H9 (cell line): Measurements from ENCODE around the gene ZNF319. TPM values are rescaled to one million over a fixed set of nuclear protein-coding genes. Genes with fewer than 3 reads are reported as not detected.

Experiments
- DNase-seq: peaks from one replicate; pipeline ENCODE4 v3.0.0-alpha.2; 2017
- H2AFZ ChIP-seq: one replicate; pipeline ENCODE4 v1.6.1; 2013; ENCODE audit warnings: mild to moderate bottlenecking, low read length, control low read depth, moderate library complexity
- H2AK5ac ChIP-seq: 2 replicates; pipeline ENCODE4 v1.6.1; 2013; ENCODE audit warnings: low read length, control low read depth, mixed read lengths; ENCODE audit not compliant: insufficient read length
- H2BK120ac ChIP-seq: one replicate; pipeline ENCODE4 v1.6.1; 2013; ENCODE audit warnings: low read depth, mild to moderate bottlenecking, low read length, control low read depth, inconsistent platforms; ENCODE audit not compliant: poor library complexity, severe bottlenecking
- H2BK12ac ChIP-seq: 2 replicates; pipeline ENCODE4 v1.6.1; 2013; ENCODE audit warnings: low read length, control low read depth, mixed read lengths, low read depth; ENCODE audit not compliant: insufficient read length
- H2BK15ac ChIP-seq: 2 replicates; pipeline ENCODE4 v1.6.1; 2013; ENCODE audit warnings: low read depth, low read length, control low read depth
- H2BK20ac ChIP-seq: one replicate; pipeline ENCODE4 v1.6.1; 2013; ENCODE audit warnings: low read depth, mild to moderate bottlenecking, low read length, control low read depth, inconsistent platforms; ENCODE audit not compliant: poor library complexity, severe bottlenecking
- H2BK5ac ChIP-seq: 2 replicates; pipeline ENCODE4 v1.6.1; 2013; ENCODE audit warnings: low read length, control low read depth, mixed read lengths; ENCODE audit not compliant: insufficient read length
- H3K14ac ChIP-seq: 2 replicates; pipeline ENCODE4 v1.6.1; 2013; ENCODE audit warnings: low read length, control low read depth; ENCODE audit not compliant: insufficient read depth
- H3K18ac ChIP-seq: 2 replicates; pipeline ENCODE4 v1.6.1; 2013; ENCODE audit warnings: low read depth, mild to moderate bottlenecking, mixed read lengths, low read length, control low read depth; ENCODE audit not compliant: insufficient read length
- H3K23ac ChIP-seq: 2 replicates; pipeline ENCODE4 v1.6.1; 2013; ENCODE audit warnings: low read length, control low read depth, mixed read lengths, low read depth; ENCODE audit not compliant: insufficient read length
- H3K23me2 ChIP-seq: 2 replicates; pipeline ENCODE4 v1.6.1; 2013; ENCODE audit warnings: low read depth, mild to moderate bottlenecking, mixed read lengths, low read length, control low read depth; ENCODE audit not compliant: insufficient read length, poor library complexity, severe bottlenecking
- H3K27ac ChIP-seq: 2 replicates; pipeline ENCODE4 v1.5.1; 2013; ENCODE audit warnings: low read length, control low read depth, mixed read lengths, low read depth; ENCODE audit not compliant: insufficient read length
- H3K27me3 ChIP-seq: 2 replicates; pipeline ENCODE4 v1.6.1; 2013; ENCODE audit warnings: low read length, control low read depth, inconsistent platforms; ENCODE audit not compliant: insufficient read depth
- H3K4ac ChIP-seq: 2 replicates; pipeline ENCODE4 v1.6.1; 2013; ENCODE audit warnings: low read depth, mild to moderate bottlenecking, control low read depth, inconsistent platforms, low read length, moderate library complexity
- H3K4me1 ChIP-seq: 2 replicates; pipeline ENCODE4 v1.6.1; 2013; ENCODE audit warnings: low read length, control low read depth, inconsistent platforms; ENCODE audit not compliant: insufficient read depth
- H3K4me2 ChIP-seq: 2 replicates; pipeline ENCODE4 v1.6.1; 2013; ENCODE audit warnings: low read length, control low read depth, mixed read lengths; ENCODE audit not compliant: insufficient read length, insufficient read depth
- H3K56ac ChIP-seq: 2 replicates; pipeline ENCODE4 v1.6.1; 2013; ENCODE audit warnings: low read depth, mild to moderate bottlenecking, mixed read lengths, low read length, control low read depth; ENCODE audit not compliant: insufficient read length
- H3K79me1 ChIP-seq: 2 replicates; pipeline ENCODE4 v1.6.1; 2013; ENCODE audit warnings: low read depth, mild to moderate bottlenecking, moderate library complexity, low read length, control low read depth, inconsistent platforms; ENCODE audit not compliant: insufficient read depth, poor library complexity, severe bottlenecking
- H3K79me2 ChIP-seq: 2 replicates; pipeline ENCODE4 v1.6.1; 2013; ENCODE audit warnings: low read length, control low read depth, inconsistent platforms; ENCODE audit not compliant: insufficient read depth
- H3K9ac ChIP-seq: 2 replicates; pipeline ENCODE4 v1.6.1; 2013; ENCODE audit warnings: low read length, control low read depth, mixed read lengths; ENCODE audit not compliant: insufficient read length; ENCODE audit errors: extremely low read depth
- H3K9me3 ChIP-seq: one replicate; pipeline ENCODE4 v1.6.1; 2013; ENCODE audit warnings: low read depth, low read length, inconsistent platforms; ENCODE audit not compliant: control insufficient read depth
- H3T11ph ChIP-seq: one replicate; pipeline ENCODE4 v1.6.1; 2013; ENCODE audit warnings: mild to moderate bottlenecking, low read length, control low read depth, inconsistent platforms
- H4K20me1 ChIP-seq: one replicate; pipeline ENCODE4 v1.6.1; 2013; ENCODE audit not compliant: control insufficient read depth, insufficient read length, insufficient read depth
- H4K5ac ChIP-seq: 2 replicates; pipeline ENCODE4 v1.6.1; 2013; ENCODE audit warnings: low read depth, mild to moderate bottlenecking, mixed read lengths, low read length, control low read depth; ENCODE audit not compliant: insufficient read length
- H4K8ac ChIP-seq: replicated peaks from 2 replicates; pipeline ENCODE4 v1.6.1; 2013; ENCODE audit warnings: low read length, control low read depth, mixed read lengths, low read depth; ENCODE audit not compliant: insufficient read length
- H4K91ac ChIP-seq: 2 replicates; pipeline ENCODE4 v1.6.1; 2013; ENCODE audit warnings: low read depth, mild to moderate bottlenecking, moderate library complexity, mixed read lengths, low read length, control low read depth; ENCODE audit not compliant: insufficient read length
- H3K27ac Mint-ChIP-seq, 3 experiments: 2 replicates in 2 of 3; 3 replicates in 1 of 3; pipeline ENCODE4 v1.8.0; 2020 to 2021; ENCODE audit warnings: mixed read lengths in 3 of 3, mild to moderate bottlenecking in 1 of 3, moderate library complexity in 1 of 3
- H3K27me3 Mint-ChIP-seq: 2 replicates; pipeline ENCODE4 v1.8.0; 2021; ENCODE audit warnings: low read depth, mild to moderate bottlenecking, moderate library complexity, mixed read lengths
- H3K36me3 Mint-ChIP-seq, 3 experiments: 2 replicates in 2 of 3; 3 replicates in 1 of 3; pipeline ENCODE4 v1.8.0; 2020 to 2021; ENCODE audit warnings: low read depth in 3 of 3, mixed read lengths in 3 of 3; ENCODE audit not compliant: insufficient read depth in 1 of 3
- H3K4me1 Mint-ChIP-seq, 2 experiments: 2 replicates each; pipeline ENCODE4 v1.8.0; 2020; ENCODE audit warnings: mixed read lengths in 2 of 2
- H3K4me3 Mint-ChIP-seq, 2 experiments: 2 replicates in 1 of 2; 3 replicates in 1 of 2; pipeline ENCODE4 v1.8.0; 2020 to 2021; ENCODE audit warnings: mild to moderate bottlenecking in 2 of 2, mixed read lengths in 2 of 2, moderate library complexity in 1 of 2
- H3K9me3 Mint-ChIP-seq, 2 experiments: 2 replicates in 1 of 2; 3 replicates in 1 of 2; pipeline ENCODE4 v1.8.0; 2020; ENCODE audit warnings: mild to moderate bottlenecking in 2 of 2, mixed read lengths in 2 of 2, moderate library complexity in 1 of 2
- CTCF ChIP-seq: fragments of 200-600 bp; sonication (generic); conservative IDR thresholded peaks from 3 replicates; pipeline ENCODE4 v1.8.0; 2021; ENCODE audit warnings: antibody characterized with exemption, mild to moderate bottlenecking
- WGBS: extraction: QIAGEN DNeasy Blood & Tissue Kit; methylation state at CpG from one replicate; pipeline ENCODE4 v1.1.7; 2013; ENCODE audit warnings: missing lambda C conversion rate, low lambda C conversion rate, mixed read lengths; ENCODE audit not compliant: insufficient read length; ENCODE audit errors: extremely low coverage; 5-methylcytosine and 5-hydroxymethylcytosine counted together
- total RNA-seq: library from RNA; stranded (reverse); gene quantifications from 2 replicates; pipeline ENCODE4 v1.2.1, GENCODE V29; 2021

Gene ZNF319
- total RNA-seq, 1 experiment from 2014 or later: 5.6 TPM

- H3K79me1 ChIP-seq: no peaks in the 10 kb centered on the region
- DNase-seq: no peak
- H2AFZ ChIP-seq: no peak overlapping the region
- H3K18ac ChIP-seq: no peak overlapping the region
- Mint-ChIP-seq H3K9me3 (peaks cover 0 to 6% of the 10 kb centered on the region in 2 experiments; a peak in 2 of 5 replicates), H3K27ac (peak overlapping the region in 1 of 3 experiments; percentile 71; a peak in 1 of 7 replicates), H3K27me3 (no peaks in the 10 kb centered on the region), H3K4me3 (no peak overlapping the region), H3K4me1 (peaks cover 22 to 25% of the 10 kb centered on the region in 2 experiments), H3K36me3 (peaks cover 22 to 51% (median 27%) of the 10 kb centered on the region in 3 experiments; a peak in 6 of 7 replicates)
- no peak for TF ChIP-seq CTCF
- H3K23me2 ChIP-seq: no peaks in the 10 kb centered on the region
- H3K9ac ChIP-seq: no peak overlapping the region
- H3K14ac ChIP-seq: no peak overlapping the region
- H4K91ac ChIP-seq: no peak overlapping the region
- H3K9me3 ChIP-seq: no peaks in the 10 kb centered on the region
- no peak overlapping the region for H4K8ac ChIP-seq
- H3K4me1 ChIP-seq: no peaks in the 10 kb centered on the region
- no peak overlapping the region for H2BK12ac ChIP-seq
- no peak overlapping the region for H3T11ph ChIP-seq
- H3K79me2 ChIP-seq: no peaks in the 10 kb centered on the region
- no peak overlapping the region for H3K4me2 ChIP-seq
- H3K4ac ChIP-seq: no peak overlapping the region
- H3K27ac ChIP-seq: no peak overlapping the region
- H4K5ac ChIP-seq: no peak overlapping the region
- no peak overlapping the region for H2AK5ac ChIP-seq
- WGBS: no CpG with 5 or more reads among the region's 3 CpGs
- H4K20me1 ChIP-seq: no peaks in the 10 kb centered on the region
- no peak overlapping the region for H2BK5ac ChIP-seq
- no peak overlapping the region for H3K23ac ChIP-seq
- no peak overlapping the region for H2BK120ac ChIP-seq
- no peak overlapping the region for H2BK15ac ChIP-seq
- no peak overlapping the region for H2BK20ac ChIP-seq
- H3K27me3 ChIP-seq: no peaks in the 10 kb centered on the region
- no peak overlapping the region for H3K56ac ChIP-seq
These were observed 10.4 kb upstream of the ZNF319 start for GRCh38 chr16:58010886-58011285.
